GM19395 (cell line): ENCODE data around the gene RGS6.

Experiments used
- ATAC-seq: cut with Tn5 transposase; IDR thresholded peaks from one replicate; pipeline ENCODE4 v1.9.1; 2021; ENCODE audit warnings: mild to moderate bottlenecking, moderate library complexity; ENCODE audit not compliant: unreplicated experiment

The RGS6 gene

DNA sequence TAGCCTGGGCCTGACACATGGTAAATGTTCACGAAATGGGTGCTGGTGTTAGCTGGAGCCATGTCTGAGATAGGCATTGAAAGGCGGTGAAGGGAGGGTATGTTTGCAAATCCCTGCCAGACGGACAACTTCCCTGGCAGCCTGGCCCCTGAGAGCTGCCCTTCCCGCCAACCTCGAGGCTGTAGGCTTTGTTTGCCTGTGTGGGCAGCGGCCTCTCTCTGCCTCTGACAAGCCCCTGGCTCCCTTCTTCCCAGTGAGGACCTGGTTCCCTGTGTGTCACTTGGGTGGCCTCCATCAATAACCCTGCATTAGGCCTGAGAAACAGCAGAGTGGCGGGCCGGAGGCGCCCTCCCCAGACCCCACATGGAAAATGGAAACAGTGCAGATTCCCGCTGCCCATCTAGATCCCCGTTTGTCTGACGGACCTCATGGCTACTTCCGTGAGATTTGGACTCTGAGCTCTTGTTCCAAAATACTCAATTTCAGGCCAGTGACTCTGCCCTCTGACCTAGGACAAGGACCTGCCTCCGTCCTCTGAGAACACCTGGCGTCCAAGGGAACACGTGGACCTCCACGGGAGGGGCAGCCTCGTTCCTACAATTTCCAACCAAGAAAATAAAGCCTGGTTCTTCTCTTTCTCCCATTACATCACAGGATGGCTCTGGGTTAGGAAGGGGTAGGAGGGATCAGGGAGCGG, 636.2 kb downstream of the RGS6 start:
- ATAC-seq = no peak

DNA sequence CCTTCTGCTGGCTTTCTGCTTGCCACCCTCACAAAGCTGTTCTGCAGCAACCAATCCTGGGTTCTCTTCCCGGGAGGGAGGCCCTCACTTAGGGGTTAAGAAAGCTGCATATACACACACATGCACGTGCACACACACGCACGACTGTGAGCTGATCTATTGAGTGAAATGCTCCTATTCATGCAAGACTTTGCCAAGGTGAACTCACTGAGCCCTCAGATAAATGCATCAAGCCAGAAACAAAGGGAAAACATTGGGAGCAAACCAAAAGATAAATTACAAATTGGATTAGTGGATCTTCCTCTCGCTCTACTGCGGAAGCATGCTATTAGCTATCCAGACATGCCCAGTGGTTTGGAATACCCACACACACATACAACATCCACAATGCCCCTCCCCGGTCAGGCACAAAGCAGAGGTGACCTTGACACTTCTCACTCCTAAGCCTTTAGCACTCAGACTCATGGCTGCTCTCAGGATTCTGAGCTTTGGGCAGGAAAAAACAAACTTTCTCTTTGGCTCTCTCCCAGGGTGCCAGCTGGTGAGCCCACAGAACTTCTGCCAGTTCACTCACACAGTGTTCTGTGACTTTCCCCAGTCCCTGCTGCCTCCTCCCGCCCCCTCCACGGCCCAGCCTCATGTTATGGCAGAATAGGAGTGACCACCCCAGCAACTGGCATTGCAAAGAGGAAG, 641.6 kb downstream of the RGS6 start:
- ATAC-seq = no peak

DNA sequence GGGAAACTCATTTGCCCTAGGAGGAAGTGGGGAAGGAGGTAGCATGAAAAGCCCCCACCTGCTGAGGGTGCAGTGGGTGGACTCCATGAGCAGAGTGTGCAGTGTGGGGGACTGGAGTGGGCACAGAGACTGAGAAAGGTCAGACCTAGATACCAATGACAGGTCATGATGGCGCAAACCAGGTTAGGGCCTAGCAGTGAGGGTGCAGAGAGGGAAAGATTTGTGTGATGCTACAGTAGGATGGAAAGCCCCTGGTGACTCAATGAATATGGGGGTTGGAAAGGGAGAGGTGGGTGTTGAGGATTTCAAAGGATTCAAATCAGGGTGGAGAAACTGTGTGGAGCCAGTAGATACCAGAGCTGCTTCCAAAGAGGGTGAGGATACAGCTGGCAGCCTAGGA, 642.5 kb downstream of the RGS6 start:
- ATAC-seq = no peak

DNA sequence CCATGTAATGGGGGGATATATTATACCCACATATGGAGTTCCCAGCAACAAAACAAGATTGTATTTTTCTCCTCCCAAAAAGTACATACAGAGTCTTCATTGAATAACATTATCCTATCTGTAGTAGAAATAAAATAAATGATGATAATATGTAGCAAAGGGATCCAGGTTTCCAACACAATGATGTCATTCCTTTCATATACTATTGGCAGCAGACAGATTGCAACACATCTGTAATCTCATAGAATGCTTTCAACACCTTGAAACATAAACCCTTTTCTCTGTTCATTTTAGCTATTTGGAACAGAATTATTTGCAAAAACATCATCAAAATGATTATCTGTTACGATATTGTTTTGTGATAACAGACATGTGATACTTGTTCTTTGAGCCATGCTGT, 644.0 kb downstream of the RGS6 start:
- ATAC-seq = no peak

DNA sequence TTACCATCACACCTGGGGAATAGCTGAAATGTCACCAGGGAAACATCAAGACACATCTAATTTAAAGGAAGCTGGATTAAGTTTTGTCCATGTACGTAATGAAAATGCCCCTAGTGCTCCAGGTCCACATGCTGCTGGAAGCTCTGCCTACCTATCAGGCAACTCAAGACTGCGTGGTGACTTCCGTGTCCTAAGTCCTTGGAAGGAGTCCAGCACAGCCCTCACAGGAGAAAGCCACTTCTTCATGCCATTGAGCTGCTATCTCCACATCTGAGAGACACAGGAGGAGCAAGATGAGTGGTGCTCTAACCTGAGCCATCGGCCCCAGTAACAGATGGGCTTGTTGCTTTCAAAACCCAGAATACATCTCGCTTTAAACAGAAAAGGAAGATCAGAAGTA, 645.3 kb downstream of the RGS6 start:
- ATAC-seq = no peak

DNA sequence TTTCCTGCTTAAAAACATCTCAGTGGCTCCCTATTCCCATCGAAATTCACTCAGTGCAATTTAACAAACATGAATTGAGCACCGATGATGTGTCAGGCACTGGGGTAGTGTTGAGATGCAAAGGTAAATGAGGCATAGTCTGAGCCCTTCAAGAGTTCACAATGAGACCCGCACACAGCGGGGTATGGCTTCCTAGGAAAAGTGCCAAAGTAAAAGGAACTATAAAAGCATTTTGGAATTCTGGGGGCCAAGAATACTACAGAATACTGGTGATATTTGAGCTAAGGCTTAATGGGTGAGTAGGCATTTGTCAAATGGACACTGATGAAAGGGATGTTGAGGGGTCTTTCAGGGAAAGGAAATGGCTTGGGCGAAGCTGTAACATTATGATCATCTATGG, 646.3 kb downstream of the RGS6 start:
- ATAC-seq = no peak

DNA sequence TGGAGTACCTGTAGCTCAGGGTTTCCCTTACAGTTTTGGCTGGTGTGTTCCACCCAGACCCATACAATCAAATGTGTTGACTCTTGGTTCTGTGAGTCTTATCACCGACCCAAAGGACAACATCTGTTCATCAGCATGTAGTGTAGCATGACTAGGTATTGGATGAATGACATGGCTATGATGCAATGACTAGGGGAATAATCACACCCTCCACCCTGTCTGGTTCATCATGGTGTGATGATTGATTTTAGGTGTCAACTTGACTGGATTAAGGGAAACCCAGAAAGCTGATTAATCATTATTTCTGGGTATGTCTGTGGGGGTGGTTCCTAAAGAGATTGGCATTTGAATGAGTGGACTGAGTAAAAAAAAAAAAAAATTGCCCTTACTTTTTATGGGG, 650.4 kb downstream of the RGS6 start:
- no peak for ATAC-seq

DNA sequence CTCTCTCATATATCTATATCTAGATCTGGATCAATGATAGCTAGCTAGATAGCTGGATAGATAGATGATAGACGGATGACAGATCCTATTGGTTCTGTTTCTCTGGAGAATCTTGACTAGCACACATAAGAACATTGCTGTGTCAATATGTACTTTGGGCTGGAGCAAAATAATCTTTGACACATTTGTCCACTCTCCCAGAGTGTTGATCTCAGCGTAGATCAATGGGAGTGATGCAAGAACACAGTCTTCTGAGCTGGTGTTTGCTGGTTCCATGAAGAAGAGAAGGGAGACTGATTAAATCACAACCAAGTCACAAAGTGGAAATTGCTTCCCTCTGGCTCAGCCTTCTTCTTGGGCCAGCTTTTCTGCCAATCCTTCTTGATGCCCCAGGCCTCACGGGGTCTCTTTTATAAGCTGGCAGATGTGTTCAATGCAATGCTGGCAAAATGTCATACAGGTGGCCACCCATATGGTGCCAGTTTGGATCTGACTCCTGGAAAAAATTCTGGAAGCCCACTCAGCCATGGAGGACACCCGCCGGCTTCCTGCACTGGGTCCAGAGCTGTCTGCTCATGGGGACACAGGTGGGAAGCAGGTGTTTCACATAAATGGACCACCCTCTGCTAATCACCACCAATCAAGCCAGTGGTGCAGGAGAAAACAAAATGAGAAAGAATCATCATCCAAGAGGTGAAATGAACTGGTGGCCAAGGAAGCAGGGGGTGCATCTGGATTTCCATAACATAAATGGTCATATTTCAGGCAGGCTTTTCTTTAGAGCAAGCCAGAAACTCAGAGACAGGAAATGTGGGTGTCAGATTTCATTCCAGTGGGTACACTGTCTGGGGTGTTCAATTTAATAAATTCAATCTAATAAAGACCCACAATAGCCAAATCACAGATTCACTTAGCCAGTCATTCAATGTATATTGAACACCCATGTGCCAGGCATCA, 651.4 kb downstream of the RGS6 start:
- ATAC-seq = no peak

DNA sequence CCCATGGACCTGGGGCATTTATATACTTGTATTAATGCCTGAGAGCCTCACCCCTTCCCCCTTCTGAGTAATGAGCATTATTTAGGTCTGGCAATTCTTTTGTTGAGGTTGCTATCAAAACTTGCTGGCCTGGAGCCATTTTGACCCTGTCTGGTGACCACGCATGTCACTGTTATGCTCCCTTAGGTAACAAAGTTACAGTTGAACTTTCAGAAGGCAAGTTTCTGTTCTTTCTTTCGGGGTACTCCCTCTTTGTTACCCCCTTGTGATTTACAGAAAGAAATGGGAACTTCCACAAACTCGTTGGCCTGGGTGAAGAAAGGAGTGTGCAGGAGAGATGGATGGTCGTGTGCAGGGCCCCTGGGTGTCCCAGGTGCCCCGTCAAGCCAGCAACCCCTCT, 656.3 kb downstream of the RGS6 start:
- ATAC-seq = no peak

DNA sequence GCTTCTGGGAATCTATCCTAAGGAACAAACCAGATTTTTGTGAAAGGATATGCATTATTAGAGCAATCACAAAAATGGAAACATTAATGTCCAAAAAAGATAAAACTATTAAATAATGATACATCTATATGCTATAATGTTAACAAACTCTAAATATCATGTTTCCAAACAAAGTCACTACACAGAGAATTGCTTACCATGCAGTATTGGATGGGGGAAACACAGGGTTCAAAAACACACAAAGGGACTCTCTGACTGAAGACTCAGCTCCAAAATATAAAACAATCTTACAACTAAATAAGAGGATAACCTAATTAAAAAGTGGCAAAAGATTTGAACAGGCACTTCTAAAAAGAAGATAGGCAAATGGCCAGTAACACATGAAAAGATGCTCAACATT, 657.4 kb downstream of the RGS6 start:
- ATAC-seq = no peak

DNA sequence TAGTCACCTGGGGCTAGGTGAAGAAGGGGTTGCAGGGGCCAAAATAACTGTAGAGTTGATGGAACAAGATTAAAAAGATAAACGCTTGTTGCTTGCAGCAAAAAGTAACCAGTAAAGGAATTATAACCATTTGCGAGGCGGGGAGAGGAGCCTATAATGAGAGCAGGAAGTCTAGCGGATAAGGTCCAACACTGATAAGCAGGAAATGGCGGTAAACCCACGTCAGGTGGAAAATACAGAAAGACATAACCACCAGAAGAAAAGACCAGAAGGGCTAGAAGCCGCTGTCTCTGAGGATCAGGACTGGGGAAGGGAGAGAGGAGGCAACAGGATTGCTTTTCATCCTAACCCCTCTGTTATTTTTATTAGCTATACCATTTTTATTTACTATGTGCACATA, 658.3 kb downstream of the RGS6 start:
- no peak for ATAC-seq

DNA sequence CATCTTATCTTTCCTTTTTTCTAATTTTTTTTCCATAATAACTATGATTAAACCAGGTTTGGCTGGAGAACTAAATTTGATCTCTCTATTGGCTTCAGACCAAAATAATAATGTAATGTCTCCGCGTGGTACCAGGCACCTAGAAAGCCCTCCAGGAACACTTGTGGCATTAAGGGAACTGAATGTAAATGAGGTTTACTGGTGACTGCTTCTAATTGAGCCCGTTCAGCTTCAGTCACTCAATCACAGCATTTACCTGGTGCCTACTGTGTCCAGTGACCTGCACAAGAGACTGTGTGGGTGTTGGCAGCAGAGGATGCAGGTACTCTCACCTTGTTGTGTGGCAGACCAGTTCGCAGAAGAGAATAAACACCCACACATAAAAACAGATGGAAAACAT, 659.2 kb downstream of the RGS6 start:
- no peak for ATAC-seq

DNA sequence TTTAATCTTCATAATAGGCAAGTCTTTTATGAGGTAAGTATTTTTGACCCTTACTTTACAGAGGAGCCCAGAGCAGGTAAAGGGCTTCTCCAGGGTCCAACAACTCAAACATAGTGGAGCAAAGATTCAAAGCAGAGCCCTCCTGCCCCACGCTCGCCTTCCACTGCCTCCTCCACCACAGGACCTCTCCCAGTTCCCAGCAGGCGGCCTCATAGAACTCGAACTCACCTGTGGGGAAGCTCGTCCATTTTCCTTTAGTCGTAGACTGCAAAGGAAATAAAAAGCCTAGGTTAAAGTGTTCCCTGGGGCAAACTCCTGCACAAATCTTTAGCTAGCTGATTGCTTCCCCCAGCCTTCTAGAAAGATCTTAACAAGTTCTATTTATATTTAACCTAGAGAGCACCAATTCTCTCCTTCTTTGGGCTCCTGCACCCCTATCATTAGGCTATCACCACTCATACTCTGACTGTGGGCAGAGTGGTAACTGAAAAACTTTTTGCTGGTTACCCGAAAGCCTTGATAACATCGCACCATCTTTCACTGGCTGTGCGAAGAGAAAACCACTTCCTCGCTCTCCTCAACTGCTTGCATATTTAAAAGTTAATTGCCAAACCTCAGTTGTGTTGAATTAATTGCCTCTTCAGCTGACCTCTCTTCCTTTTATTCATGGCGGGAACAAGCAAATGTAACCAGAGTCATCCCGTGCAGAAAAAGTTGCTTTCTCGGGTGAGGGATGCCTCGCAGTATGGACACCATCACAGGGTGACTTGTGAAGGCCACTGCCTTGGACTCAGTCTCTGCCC, 662.1 kb downstream of the RGS6 start:
- ATAC-seq = peak; percentile 67

DNA sequence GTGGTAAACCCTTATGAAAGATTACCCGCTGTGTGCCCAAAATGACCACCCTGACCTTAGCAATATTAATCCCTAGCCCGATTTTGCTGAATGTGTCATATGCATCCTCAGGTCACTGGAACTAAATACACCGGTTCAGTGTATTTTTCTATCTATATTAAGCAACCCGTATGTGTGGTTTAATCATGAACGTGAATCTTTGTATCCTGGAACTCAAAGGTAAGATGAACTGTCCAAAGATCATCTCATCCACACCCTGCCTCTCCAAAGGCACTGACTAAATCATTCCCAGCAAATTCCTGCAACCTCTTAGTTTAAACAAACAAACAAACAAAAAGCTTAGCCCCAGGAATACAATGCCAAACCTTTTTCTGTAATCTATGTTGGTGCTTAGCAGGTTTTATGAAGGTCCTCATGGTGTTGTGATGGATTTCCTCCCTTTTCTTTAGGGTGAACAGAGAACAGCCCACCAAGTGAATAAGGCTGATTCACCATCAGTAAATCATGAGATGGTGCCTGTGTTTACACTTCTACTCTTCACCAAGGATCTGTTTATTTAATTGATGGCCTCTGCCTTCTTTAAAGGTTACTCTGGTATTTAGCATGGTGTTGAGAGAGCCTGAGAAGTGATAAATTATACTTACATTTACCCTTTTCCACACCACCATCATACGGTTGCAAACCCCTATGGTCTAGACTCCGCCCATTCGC, 663.1 kb downstream of the RGS6 start:
- no peak for ATAC-seq

DNA sequence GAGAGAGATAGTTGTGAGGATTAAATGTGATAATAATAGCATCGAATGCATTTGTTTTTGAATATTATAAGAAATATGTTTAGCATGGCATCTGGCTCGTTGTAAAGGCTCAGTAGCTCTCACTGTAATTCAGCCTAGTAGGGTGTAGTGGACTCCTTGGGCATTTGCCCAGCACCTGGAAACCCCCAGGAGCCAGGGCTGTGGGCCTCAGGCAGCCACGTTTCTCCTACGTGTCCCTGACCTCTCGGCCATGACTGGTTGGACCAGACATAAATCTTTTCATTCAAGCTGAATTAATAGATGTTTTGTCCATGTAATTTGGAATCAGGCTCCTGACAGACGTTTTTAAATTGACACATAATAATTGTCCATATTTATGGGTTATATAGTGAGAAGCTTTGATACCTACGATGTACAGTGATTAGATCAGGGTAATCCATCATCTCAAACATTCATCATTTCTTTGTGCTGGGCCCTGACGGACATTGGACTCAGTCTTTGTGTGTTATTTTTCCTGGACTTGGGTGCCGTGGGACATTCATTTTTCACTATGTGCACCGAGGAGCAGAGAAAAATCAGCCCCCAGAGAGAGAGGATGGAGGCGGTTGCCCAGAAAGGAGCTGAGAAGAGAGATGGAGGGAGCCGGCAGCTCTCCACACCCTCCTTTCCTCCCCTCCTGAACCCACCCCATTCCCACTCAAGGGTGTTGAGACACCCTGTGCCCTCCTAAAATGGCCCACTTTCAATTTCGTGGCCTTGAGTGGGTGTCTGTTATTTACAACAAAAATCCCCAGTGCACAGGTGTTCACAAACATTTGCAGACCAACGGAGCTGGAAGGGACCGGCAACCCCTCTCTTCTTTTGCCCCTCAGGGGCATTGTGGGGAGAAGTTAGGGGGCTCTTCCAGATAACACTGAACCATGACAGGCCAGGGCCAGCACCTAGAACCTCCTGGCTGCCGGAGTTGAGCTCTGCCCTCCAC, 665.3 kb downstream of the RGS6 start:
- no peak for ATAC-seq

DNA sequence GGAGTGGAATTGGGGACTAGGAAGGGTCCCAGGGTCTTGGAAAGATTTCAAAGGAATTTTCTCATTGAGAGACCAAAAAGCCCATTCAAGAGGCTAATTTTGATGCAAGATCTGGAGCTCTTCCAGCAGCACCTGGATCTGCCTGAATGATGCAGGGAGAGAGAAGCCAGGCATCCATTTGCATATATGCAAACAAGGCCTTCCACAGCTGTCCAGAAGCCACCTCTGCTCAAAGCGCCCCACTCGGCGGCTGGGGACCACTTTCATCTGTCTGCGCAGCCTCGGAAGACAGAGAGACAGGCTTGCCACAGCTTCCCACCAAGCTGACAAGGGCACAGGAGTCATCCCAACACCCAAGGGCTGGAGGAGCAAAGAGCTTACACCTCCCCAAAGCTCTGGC, 666.1 kb downstream of the RGS6 start:
- ATAC-seq = no peak

DNA sequence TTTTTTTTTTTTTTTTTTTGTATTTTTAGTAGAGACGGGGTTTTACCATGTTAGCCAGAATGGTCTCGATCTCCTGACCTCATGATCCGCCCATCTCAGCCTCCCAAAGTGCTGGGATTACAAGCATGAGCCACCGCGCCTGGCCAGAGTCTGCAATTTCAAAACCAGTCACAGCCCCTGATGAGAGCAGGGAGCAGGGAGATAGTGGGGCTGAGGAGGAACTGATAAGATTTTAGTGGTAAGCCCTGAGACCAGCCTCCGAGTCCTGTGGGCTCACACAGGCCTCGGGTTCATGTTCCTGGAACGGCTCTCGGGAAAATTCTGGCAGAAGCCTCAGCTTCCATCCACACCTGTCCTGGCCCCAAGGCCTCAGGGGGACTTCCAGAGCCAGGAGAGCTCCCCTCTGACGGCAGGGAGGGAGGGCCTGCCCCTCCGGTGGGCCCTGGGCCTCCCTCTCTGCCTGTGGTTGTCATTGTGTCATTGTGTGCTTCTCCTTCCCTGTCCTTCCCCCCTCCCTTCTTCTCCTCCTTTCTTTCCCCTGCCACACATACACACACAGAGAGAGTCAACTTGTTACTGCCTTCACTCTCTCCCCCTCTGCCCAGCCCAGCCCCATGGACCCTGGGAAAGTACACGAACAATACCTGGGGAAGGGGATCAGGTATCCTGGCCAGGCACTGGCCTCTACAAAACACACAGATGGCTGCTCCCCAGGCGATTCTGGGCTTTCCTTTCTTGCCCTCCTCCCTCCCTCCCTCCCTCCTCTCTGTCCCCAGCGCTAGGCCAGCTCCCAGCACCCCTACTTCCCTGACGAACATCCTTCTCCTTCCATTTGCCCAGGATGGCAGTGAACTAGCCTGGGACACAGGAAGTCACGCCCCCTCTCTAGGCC, 667.6 kb downstream of the RGS6 start:
- ATAC-seq = no peak
